Measurements from ENCODE around the gene RPP38.

- TF ChIP-seq CTCF (IDR thresholded peaks at IDR 0.05; ENCODE audit: control extremely low read depth in 1 of 3, insufficient read depth in 1 of 3, low read depth in 1 of 3, low read length in 3 of 3) (no peak), MAFK (IDR thresholded peaks at IDR 0.05; ENCODE audit: low read depth, low read length) (no peak), TAF1 (IDR thresholded peaks at IDR 0.05; ENCODE audit: low read depth, low read length) (no peak), CHD1 (IDR thresholded peaks at IDR 0.05; ENCODE audit: low read depth, low read length) (no peak), RFX5 (IDR thresholded peaks at IDR 0.05; ENCODE audit: borderline replicate concordance, low read depth, low read length) (no peak), POU5F1 (IDR thresholded peaks at IDR 0.05; ENCODE audit: low read depth, low read length) (no peak), POLR2AphosphoS5 (IDR thresholded peaks at IDR 0.05; ENCODE audit: low read depth, low read length) (no peak), POLR2A (IDR thresholded peaks at IDR 0.05; ENCODE audit: control extremely low read depth in 1 of 2, low read depth in 2 of 2, low read length in 2 of 2) (no peak), SIRT6 (IDR thresholded peaks at IDR 0.05; ENCODE audit: low read length) (no peak), CHD2 (IDR thresholded peaks at IDR 0.05; ENCODE audit: low read length) (no peak), TEAD4 (IDR thresholded peaks at IDR 0.05; ENCODE audit: low read depth, low read length) (no peak), JUND (IDR thresholded peaks at IDR 0.05; ENCODE audit: low read length) (no peak), ZNF274 (IDR thresholded peaks at IDR 0.05; ENCODE audit: borderline replicate concordance, extremely low read depth, low read length) (no peak)
Observed at GRCh38 chr10:15060638-15061037, 36.5 kb upstream of the RPP38 start.
